ENCODE data around the gene PDZD4. TPM values are rescaled to one million over a fixed set of nuclear protein-coding genes. Genes with fewer than 3 reads are reported as not detected.

PDZD4 gene
- total and polyA plus RNA-seq, 2 experiments from 2014 or later = not detected

GRCh38 chrX:153877571-153878261 is 47.4 kb upstream of the PDZD4 start:
- in situ Hi-C loops (cut with MboI) = no loop called here
- Histone ChIP-seq H3K27me3 (replicated peaks; ENCODE audit: insufficient read depth) (no peaks in the 10 kb centered on the region), H4K20me1 (ENCODE audit: insufficient read depth) (no peaks in the 10 kb centered on the region), H3K36me3 (ENCODE audit: low read depth) (no peaks in the 10 kb centered on the region), H3K79me2 (ENCODE audit: insufficient read depth) (no peaks in the 10 kb centered on the region), H3K9ac (no peak overlapping the region), H3F3A (ENCODE audit: insufficient read depth) (no peaks in the 10 kb centered on the region), H3K9me3 (ENCODE audit: low read depth) (no peaks in the 10 kb centered on the region), H3K4me3 (no peak overlapping the region), H3K9me2 (ENCODE audit: insufficient read depth) (no peaks in the 10 kb centered on the region), H3K4me1 (ENCODE audit: insufficient read depth) (no peaks in the 10 kb centered on the region), H3K27ac (no peak overlapping the region), H2AFZ (no peak overlapping the region), H3K4me2 (ENCODE audit: unreplicated experiment) (no peak overlapping the region)
- TF ChIP-seq EZH2phosphoT487 (IDR thresholded peaks at IDR 0.05; ENCODE audit: insufficient read depth, low read depth) (no peak), EZH2 (IDR thresholded peaks at IDR 0.05; ENCODE audit: insufficient read depth, poor library complexity, severe bottlenecking) (no peak)
- DNase-seq = no peak
- 60 to 80% methylated on average over 6 to 8 of the region's 8 CpGs for WGBS, 2 experiments (ENCODE audit: low coverage in 1 of 2, low lambda C conversion rate in 2 of 2, missing lambda C conversion rate in 2 of 2)

GRCh38 chrX:153876112-153876491 is 45.8 kb upstream of the PDZD4 start:
- H3K4me3 ChIP-seq = no peak overlapping the region
- no peak for DNase-seq
- WGBS, 2 experiments (ENCODE audit: low coverage in 1 of 2, low lambda C conversion rate in 2 of 2, missing lambda C conversion rate in 2 of 2) = 0 to 13% methylated on average over 3 of the region's 3 CpGs
- no peak overlapping the region for H3K27ac ChIP-seq
- H3K9me2 ChIP-seq (ENCODE audit: insufficient read depth) = no peaks in the 10 kb centered on the region
- in situ Hi-C loops (cut with MboI) = no loop called here
- H3F3A ChIP-seq (ENCODE audit: insufficient read depth) = no peaks in the 10 kb centered on the region
- H3K4me2 ChIP-seq (ENCODE audit: unreplicated experiment) = no peak overlapping the region
- no peaks in the 10 kb centered on the region for H3K79me2 ChIP-seq (ENCODE audit: insufficient read depth)
- no peak overlapping the region for H3K9ac ChIP-seq
- H3K4me1 ChIP-seq (ENCODE audit: insufficient read depth) = no peaks in the 10 kb centered on the region
- no peak overlapping the region for H2AFZ ChIP-seq
- H4K20me1 ChIP-seq (ENCODE audit: insufficient read depth) = no peaks in the 10 kb centered on the region
- H3K9me3 ChIP-seq (ENCODE audit: low read depth) = no peaks in the 10 kb centered on the region
- no peaks in the 10 kb centered on the region for H3K27me3 ChIP-seq (replicated peaks; ENCODE audit: insufficient read depth)
- H3K36me3 ChIP-seq (ENCODE audit: low read depth) = no peaks in the 10 kb centered on the region
- no peak for TF ChIP-seq EZH2phosphoT487 (IDR thresholded peaks at IDR 0.05; ENCODE audit: insufficient read depth, low read depth)

GRCh38 chrX:153875391-153876111 is 45.2 kb upstream of the PDZD4 start:
- WGBS, 2 experiments (ENCODE audit: low coverage in 1 of 2, low lambda C conversion rate in 2 of 2, missing lambda C conversion rate in 2 of 2) = 0 to 4% methylated on average over 2 to 33 of the region's 42 CpGs
- no peak overlapping the region for H3K27ac ChIP-seq
- TF ChIP-seq EZH2phosphoT487 (IDR thresholded peaks at IDR 0.05; ENCODE audit: insufficient read depth, low read depth) = no peak
- TF ChIP-seq EZH2 (IDR thresholded peaks at IDR 0.05; ENCODE audit: insufficient read depth, poor library complexity, severe bottlenecking) = no peak
- H4K20me1 ChIP-seq (ENCODE audit: insufficient read depth) = no peaks in the 10 kb centered on the region
- in situ Hi-C loops (cut with MboI) = no loop called here
- H3K4me1 ChIP-seq (ENCODE audit: insufficient read depth) = no peaks in the 10 kb centered on the region
- no peaks in the 10 kb centered on the region for H3K9me3 ChIP-seq (ENCODE audit: low read depth)
- no peak overlapping the region for H3K9ac ChIP-seq
- no peak overlapping the region for H3K4me2 ChIP-seq (ENCODE audit: unreplicated experiment)
- no peaks in the 10 kb centered on the region for H3K9me2 ChIP-seq (ENCODE audit: insufficient read depth)
- H3K79me2 ChIP-seq (ENCODE audit: insufficient read depth) = no peaks in the 10 kb centered on the region
- H3K27me3 ChIP-seq (replicated peaks; ENCODE audit: insufficient read depth) = no peaks in the 10 kb centered on the region
- no peak overlapping the region for H3K4me3 ChIP-seq
- H2AFZ ChIP-seq = no peak overlapping the region
- H3K36me3 ChIP-seq (ENCODE audit: low read depth) = no peaks in the 10 kb centered on the region
- no peaks in the 10 kb centered on the region for H3F3A ChIP-seq (ENCODE audit: insufficient read depth)
- DNase-seq = peak; percentile 43

- Histone ChIP-seq H2AFZ (no peak overlapping the region), H3F3A (ENCODE audit: insufficient read depth) (no peaks in the 10 kb centered on the region), H3K4me1 (ENCODE audit: insufficient read depth) (no peaks in the 10 kb centered on the region), H3K4me2 (ENCODE audit: unreplicated experiment) (no peak overlapping the region), H3K9ac (no peak overlapping the region), H4K20me1 (ENCODE audit: insufficient read depth) (no peaks in the 10 kb centered on the region), H3K79me2 (ENCODE audit: insufficient read depth) (no peaks in the 10 kb centered on the region), H3K9me2 (ENCODE audit: insufficient read depth) (no peaks in the 10 kb centered on the region), H3K9me3 (ENCODE audit: low read depth) (no peaks in the 10 kb centered on the region), H3K4me3 (no peak overlapping the region), H3K27me3 (replicated peaks; ENCODE audit: insufficient read depth) (no peaks in the 10 kb centered on the region), H3K36me3 (ENCODE audit: low read depth) (no peaks in the 10 kb centered on the region), H3K27ac (no peak overlapping the region)
- in situ Hi-C loops (cut with MboI) = no loop called here
- DNase-seq = no peak
- WGBS, 2 experiments (ENCODE audit: low coverage in 1 of 2, low lambda C conversion rate in 2 of 2, missing lambda C conversion rate in 2 of 2) = 73 to 76% methylated on average over 11 to 13 of the region's 13 CpGs
- TF ChIP-seq EZH2 (IDR thresholded peaks at IDR 0.05; ENCODE audit: insufficient read depth, poor library complexity, severe bottlenecking) (no peak), EZH2phosphoT487 (IDR thresholded peaks at IDR 0.05; ENCODE audit: insufficient read depth, low read depth) (no peak)
Measured at GRCh38 chrX:153874366-153875125, 44.2 kb upstream of the PDZD4 start.

All from GM23248 (cell line).